Measurements from ENCODE around the gene DDX1. TPM values are rescaled to one million over a fixed set of nuclear protein-coding genes. Genes with fewer than 3 reads are reported as not detected.

Gene DDX1
- total and polyA plus RNA-seq, 2 experiments from 2014 or later, result 99.9 to 102 TPM

DNA sequence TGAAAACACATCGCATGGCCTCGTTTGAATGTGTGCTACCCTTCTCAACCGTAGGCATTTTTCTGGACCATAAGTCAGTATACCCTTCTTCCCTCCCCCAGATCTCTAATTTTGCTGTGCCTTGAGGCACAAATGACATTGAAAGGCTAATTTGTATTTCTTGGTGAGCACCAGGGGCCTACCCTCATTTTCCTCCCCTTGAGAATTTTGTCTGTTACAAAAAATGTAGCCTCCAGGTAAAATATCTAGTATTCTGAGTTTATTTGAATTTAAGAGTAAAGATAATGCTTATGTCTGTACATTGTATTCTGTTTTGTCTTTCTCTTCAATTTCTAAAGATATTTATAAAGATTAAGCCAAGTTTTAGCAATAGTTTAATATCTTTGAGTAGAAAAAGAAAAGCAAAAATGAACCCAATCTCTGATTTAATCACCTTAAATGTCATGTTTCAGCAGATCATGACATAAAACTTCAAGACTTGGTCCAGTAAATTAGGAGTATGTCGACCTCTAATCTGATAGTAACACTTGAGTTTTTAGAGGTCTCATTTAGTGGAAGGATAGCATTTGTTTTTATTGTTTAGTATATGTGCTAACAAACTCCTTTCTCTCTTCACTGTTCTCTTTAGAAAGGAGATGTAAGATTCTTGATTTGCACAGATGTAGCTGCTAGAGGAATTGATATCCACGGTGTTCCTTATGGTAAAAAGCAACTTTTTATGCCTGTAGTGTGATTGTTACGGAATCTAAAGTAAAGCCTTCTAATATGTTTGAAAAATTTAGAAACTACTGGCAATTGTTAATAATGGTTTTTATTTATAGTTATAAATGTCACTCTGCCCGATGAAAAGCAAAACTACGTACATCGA, 36.4 kb downstream of the DDX1 start (continued):
- TF ChIP-seq, protein P1, sequence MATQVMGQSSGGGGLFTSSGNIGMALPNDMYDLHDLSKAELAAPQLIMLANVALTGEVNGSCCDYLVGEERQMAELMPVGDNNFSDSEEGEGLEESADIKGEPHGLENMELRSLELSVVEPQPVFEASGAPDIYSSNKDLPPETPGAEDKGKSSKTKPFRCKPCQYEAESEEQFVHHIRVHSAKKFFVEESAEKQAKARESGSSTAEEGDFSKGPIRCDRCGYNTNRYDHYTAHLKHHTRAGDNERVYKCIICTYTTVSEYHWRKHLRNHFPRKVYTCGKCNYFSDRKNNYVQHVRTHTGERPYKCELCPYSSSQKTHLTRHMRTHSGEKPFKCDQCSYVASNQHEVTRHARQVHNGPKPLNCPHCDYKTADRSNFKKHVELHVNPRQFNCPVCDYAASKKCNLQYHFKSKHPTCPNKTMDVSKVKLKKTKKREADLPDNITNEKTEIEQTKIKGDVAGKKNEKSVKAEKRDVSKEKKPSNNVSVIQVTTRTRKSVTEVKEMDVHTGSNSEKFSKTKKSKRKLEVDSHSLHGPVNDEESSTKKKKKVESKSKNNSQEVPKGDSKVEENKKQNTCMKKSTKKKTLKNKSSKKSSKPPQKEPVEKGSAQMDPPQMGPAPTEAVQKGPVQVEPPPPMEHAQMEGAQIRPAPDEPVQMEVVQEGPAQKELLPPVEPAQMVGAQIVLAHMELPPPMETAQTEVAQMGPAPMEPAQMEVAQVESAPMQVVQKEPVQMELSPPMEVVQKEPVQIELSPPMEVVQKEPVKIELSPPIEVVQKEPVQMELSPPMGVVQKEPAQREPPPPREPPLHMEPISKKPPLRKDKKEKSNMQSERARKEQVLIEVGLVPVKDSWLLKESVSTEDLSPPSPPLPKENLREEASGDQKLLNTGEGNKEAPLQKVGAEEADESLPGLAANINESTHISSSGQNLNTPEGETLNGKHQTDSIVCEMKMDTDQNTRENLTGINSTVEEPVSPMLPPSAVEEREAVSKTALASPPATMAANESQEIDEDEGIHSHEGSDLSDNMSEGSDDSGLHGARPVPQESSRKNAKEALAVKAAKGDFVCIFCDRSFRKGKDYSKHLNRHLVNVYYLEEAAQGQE (IDR thresholded peaks at IDR 0.05; ENCODE audit: unreplicated experiment), result no peak

DNA sequence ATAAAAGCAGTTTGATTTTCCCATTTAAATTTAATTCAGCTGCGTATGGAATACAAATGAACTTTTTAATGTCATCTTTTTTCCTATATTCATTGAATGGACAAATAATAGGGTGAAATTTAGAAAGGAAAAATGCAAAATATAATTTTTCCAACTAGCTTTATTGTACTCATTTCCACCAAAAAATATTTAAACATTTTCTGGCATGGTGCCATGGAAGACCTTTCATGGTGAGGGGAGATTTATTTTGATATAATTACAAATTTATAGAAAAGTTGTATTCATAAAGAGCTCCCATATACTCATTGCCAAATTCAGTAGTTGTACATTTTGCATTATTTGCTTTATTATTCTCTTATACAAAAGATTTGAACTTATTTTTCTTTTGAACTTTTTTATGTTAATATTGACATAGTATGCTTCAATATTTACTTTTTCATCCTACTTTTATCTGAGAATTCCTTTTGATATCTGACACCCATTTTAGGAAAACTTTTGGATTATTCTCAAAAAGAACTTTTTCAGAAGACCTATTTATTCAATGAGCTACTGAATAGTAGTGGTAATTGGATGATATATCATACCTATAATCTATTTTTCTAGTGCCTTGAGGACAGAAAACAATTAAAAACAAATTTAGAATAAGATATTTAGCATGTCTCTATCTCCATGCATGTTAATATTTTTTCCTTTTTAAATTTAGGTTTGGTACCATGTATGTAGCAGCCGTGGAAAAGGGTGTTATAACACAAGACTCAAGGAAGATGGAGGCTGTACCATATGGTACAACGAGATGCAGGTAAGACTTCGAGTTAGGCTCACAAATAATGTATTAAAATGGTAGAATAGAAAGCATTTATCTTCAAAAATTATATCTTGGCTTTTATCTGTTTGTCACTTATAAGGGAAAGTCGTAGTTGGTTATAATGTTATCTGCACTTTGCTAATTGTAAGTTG, 37.5 kb downstream of the DDX1 start:
- H3K27ac ChIP-seq (ENCODE audit: low read depth), result no peak overlapping the region
- ATAC-seq (no peak), DNase-seq (ENCODE audit: low spot score) (no peak)
- peaks cover 62% of the 10 kb centered on the region for H3K36me3 ChIP-seq (ENCODE audit: insufficient read depth)
- Mint-ChIP-seq H3K4me3 (no peak overlapping the region), H3K36me3 (ENCODE audit: low read depth) (peaks cover 87% of the 10 kb centered on the region), H3K4me1 (no peaks in the 10 kb centered on the region; the same call in 2 of the 3 replicates), H3K9me3 (no peaks in the 10 kb centered on the region), H3K27ac (no peak overlapping the region), H3K27me3 (ENCODE audit: insufficient read depth, low read depth, poor library complexity) (peaks cover 3% of the 10 kb centered on the region)
- H3K4me1 ChIP-seq (ENCODE audit: insufficient read depth), result no peaks in the 10 kb centered on the region
- no peaks in the 10 kb centered on the region for H3F3A ChIP-seq (replicated peaks; ENCODE audit: low read depth)
- no peak overlapping the region for H3K4me3 ChIP-seq
- no peaks in the 10 kb centered on the region for H3K27me3 ChIP-seq (ENCODE audit: insufficient read depth)
- no peaks in the 10 kb centered on the region for H3K9me2 ChIP-seq (ENCODE audit: insufficient read depth)
- H3K4me2 ChIP-seq, result no peak overlapping the region
- H2AFZ ChIP-seq, result no peak overlapping the region
- no peaks in the 10 kb centered on the region for H3K79me2 ChIP-seq (replicated peaks; ENCODE audit: insufficient read depth)
- no peaks in the 10 kb centered on the region for H4K20me1 ChIP-seq (replicated peaks; ENCODE audit: insufficient read depth)
- TF ChIP-seq JUNB (IDR thresholded peaks at IDR 0.05; ENCODE audit: unreplicated experiment), result no peak
- TF ChIP-seq, protein P2, sequence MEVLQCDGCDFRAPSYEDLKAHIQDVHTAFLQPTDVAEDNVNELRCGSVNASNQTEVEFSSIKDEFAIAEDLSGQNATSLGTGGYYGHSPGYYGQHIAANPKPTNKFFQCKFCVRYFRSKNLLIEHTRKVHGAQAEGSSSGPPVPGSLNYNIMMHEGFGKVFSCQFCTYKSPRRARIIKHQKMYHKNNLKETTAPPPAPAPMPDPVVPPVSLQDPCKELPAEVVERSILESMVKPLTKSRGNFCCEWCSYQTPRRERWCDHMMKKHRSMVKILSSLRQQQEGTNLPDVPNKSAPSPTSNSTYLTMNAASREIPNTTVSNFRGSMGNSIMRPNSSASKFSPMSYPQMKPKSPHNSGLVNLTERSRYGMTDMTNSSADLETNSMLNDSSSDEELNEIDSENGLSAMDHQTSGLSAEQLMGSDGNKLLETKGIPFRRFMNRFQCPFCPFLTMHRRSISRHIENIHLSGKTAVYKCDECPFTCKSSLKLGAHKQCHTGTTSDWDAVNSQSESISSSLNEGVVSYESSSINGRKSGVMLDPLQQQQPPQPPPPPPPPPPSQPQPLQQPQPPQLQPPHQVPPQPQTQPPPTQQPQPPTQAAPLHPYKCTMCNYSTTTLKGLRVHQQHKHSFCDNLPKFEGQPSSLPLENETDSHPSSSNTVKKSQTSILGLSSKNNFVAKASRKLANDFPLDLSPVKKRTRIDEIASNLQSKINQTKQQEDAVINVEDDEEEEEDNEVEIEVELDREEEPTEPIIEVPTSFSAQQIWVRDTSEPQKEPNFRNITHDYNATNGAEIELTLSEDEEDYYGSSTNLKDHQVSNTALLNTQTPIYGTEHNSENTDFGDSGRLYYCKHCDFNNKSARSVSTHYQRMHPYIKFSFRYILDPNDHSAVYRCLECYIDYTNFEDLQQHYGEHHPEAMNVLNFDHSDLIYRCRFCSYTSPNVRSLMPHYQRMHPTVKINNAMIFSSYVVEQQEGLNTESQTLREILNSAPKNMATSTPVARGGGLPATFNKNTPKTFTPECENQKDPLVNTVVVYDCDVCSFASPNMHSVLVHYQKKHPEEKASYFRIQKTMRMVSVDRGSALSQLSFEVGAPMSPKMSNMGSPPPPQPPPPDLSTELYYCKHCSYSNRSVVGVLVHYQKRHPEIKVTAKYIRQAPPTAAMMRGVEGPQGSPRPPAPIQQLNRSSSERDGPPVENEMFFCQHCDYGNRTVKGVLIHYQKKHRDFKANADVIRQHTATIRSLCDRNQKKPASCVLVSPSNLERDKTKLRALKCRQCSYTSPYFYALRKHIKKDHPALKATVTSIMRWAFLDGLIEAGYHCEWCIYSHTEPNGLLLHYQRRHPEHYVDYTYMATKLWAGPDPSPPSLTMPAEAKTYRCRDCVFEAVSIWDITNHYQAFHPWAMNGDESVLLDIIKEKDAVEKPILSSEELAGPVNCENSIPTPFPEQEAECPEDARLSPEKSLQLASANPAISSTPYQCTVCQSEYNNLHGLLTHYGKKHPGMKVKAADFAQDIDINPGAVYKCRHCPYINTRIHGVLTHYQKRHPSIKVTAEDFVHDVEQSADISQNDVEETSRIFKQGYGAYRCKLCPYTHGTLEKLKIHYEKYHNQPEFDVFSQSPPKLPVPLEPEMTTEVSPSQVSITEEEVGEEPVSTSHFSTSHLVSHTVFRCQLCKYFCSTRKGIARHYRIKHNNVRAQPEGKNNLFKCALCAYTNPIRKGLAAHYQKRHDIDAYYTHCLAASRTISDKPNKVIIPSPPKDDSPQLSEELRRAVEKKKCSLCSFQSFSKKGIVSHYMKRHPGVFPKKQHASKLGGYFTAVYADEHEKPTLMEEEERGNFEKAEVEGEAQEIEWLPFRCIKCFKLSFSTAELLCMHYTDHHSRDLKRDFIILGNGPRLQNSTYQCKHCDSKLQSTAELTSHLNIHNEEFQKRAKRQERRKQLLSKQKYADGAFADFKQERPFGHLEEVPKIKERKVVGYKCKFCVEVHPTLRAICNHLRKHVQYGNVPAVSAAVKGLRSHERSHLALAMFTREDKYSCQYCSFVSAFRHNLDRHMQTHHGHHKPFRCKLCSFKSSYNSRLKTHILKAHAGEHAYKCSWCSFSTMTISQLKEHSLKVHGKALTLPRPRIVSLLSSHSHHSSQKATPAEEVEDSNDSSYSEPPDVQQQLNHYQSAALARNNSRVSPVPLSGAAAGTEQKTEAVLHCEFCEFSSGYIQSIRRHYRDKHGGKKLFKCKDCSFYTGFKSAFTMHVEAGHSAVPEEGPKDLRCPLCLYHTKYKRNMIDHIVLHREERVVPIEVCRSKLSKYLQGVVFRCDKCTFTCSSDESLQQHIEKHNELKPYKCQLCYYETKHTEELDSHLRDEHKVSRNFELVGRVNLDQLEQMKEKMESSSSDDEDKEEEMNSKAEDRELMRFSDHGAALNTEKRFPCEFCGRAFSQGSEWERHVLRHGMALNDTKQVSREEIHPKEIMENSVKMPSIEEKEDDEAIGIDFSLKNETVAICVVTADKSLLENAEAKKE (CRISPR knock-in tag; IDR thresholded peaks at IDR 0.05), result no peak
- TF ChIP-seq, protein P1 (IDR thresholded peaks at IDR 0.05; ENCODE audit: unreplicated experiment), result no peak
- TF ChIP-seq, protein P3, sequence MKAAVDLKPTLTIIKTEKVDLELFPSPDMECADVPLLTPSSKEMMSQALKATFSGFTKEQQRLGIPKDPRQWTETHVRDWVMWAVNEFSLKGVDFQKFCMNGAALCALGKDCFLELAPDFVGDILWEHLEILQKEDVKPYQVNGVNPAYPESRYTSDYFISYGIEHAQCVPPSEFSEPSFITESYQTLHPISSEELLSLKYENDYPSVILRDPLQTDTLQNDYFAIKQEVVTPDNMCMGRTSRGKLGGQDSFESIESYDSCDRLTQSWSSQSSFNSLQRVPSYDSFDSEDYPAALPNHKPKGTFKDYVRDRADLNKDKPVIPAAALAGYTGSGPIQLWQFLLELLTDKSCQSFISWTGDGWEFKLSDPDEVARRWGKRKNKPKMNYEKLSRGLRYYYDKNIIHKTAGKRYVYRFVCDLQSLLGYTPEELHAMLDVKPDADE (IDR thresholded peaks at IDR 0.05), result no peak

All from GM23338 (cell line).